NOMO-1 treated with dmso at 0.1 percent for 144 hours (cell line): Measurements from ENCODE around the gene KISS1R.
"Not testable (repeated sequence)": the region's sequence is repeated elsewhere in the genome, so short reads cannot be mapped to it uniquely, and the experiment has no call there.

Source experiments
- DNase-seq: peaks from one replicate; lab custom pipeline; 2025; ENCODE audit not compliant: unreplicated experiment; lab: John Stamatoyannopoulos, UW

The KISS1R gene

GRCh38 chr19:952049-952679 lies 35.0 kb downstream of the KISS1R start:
- DNase-seq = no peak

DNA sequence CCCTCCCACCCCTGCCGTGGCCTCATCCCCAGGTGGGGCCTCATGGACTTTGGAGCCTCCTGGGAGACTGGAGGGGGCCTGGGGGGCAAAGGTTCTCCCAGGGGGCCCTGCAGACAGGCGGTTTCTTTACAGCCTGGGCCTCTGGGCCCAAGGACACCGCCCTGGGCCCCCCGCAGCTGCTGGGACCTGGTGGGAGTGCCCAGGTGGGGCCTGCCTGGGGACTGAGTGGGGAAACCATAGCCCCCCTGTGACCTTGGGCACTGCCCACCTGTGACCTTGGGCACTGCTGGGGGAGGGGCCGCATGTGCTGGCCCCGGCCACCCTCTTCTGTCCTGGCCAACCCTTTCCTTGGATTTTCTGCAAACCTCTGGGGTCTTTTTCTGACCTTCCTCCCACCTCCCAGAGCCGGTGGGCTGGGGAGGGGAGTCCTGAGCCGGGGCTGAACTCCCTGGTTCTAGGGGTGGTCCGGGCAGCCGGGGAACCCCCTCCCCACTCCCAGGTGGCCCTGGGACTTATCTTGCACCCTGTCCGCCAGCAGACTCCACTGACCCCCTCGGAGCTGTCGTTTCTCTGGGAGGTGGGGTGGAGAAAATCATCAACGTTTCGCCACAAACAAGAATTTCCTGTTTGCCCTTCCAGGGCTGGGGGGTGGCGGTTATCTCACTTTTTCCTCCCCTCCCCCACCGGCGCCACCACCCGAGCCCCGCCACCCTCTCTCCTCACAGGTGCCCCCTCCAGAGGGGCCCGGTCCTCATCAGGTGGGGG lies 35.7 kb downstream of the KISS1R start:
- no peak for DNase-seq

- no peak for DNase-seq
Observed at GRCh38 chr19:953445-954271, 36.5 kb downstream of the KISS1R start.

DNA sequence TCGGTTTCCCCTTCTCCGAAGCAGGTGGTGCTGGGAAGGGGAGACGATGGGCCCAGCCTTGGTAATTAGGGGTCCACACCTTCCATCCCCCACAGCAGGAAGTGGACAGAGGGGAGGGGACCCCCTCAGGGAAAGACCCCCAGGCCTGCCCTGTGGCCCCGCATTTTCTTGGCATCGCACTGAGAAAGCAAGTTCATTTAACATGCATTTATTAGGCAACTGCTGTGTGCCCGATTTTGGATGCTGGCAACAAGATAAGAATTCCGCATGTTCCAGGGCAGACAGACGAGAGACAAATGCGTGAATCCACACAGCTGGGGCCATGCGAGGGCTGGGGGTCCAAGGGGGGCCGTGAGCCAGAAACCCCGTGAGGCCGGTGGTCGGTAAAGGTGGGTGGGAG lies 37.1 kb downstream of the KISS1R start:
- DNase-seq = no peak

GRCh38 chr19:954672-955494 lies 37.8 kb downstream of the KISS1R start:
- no peak for DNase-seq

DNA sequence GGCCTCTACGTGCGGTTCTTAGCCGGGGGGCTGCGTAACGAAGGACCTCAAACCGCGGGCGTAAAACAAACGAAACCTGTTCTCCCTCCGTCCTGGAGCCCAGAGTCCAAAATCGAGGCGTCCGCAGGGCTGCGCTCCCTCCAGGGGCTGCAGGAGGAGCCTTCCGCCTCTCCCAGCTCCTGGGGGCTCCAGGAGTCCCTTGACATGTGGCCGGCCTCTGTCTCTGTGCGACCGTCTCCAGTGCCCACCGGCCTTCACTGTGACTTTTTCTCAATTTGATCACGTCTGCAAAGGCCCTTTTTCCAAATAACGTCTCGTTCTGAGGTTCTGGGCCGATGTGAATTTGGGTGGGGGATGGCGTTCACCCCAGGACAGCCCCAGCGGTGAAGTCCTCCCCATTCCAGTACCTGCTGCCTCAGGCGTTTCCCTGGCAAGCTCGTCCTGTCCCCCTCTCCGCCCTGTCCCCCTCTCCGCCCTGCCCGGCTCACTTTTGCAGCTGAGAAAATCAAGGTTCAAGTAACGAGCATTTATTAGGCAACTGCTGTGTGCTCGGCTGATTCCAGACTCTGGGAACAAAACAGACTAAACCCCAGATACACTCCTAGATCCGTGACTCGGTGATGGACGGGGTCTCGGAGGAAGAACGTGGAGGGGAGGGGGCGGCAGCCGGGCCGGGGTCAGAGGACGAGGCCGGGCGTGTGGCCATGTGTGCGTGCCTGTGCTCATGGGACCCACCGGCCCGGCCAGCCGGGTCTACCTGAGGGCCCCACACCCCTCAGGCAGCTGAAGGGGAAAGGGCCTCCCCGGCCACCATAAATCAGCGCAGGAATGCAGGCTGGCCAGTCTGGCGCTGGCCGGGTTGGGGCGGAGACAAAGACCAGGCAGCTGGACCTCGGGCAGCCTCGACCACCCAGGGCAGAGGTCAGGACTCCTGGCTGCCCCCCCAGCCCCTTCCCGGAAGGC lies 39.0 kb downstream of the KISS1R start:
- DNase-seq = no peak

GRCh38 chr19:956766-957440 lies 39.8 kb downstream of the KISS1R start:
- no peak for DNase-seq

DNA sequence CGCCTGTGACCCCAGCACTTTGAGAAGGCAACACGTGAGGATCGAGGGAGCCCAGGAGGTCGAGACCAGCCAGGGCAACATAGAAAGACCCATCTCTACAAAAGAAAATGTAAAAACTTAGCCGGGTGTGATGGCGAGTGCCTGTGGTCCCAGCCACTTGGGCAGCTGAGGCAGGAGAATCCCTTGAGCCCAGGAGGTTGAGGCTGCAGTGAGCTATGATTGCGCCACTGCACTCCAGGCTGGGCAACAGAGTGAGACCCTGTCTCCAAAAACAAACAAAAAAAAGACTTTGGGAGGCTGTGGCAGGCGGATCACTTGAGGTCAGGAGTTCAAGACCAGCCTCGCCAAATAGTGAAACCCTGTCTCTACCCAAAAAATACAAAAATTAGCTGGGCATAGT lies 40.4 kb downstream of the KISS1R start:
- DNase-seq = not testable (repeated sequence)

DNA sequence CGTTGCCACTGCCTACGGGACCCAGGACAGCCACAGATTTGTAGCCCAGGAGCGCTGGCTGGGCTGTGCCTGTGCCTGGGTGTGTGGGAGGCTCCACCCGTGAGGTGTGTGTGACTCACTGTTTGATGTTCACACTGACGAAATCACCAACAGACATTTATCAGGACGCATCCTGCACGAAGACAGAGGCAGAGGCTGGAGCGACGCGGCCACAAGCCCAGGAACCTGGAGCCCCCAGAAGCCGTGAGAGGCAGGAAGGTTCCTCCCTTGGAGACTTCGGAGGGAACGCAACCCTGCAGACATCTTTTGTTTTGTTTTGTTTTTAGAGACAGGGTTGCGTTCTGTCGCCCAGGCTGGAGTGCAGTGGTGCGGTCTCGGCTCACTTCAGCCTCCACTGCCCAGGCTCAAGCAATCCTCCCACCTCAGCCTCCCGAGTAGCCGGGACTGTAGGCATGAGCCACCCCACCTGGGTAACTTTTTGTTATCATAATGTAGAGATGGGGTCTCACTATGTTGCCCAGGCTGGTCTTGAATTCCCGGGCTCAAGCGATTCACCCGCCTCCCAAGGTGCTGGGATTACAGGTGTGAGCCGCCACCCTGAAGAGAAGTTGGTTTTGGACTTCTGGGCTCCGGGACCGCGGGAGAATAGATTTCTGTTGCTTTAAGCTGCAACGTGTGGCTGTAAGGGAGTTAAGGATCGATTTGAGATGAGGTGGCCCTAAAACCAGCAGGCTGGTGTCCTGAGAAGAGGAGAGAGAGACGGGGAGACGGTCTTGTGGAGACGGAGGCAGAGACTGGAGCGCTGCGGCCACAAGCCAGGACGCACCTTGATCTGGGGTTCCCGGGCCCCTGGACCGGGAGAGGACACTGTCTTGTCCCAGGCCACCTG lies 42.1 kb downstream of the KISS1R start:
- no peak for DNase-seq

DNA sequence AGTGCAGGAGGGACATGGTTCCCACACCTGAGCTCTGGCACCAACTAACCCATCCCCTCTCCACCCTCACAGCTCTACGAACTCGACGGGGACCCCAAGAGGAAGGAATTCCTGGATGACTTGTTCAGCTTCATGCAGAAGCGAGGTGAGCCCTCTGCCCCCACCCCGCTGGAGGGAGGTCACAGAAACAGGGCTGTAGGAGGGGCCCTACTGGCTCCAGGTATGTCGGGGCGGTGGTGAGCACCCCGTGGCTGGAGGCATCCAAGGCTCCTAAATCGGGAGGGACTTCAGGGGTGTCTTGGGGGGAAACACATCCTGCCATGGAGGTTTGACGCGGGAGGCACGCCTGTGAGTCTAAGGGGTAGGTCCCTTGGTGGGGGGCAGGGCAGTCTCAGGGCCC lies 42.9 kb downstream of the KISS1R start:
- no peak for DNase-seq

DNA sequence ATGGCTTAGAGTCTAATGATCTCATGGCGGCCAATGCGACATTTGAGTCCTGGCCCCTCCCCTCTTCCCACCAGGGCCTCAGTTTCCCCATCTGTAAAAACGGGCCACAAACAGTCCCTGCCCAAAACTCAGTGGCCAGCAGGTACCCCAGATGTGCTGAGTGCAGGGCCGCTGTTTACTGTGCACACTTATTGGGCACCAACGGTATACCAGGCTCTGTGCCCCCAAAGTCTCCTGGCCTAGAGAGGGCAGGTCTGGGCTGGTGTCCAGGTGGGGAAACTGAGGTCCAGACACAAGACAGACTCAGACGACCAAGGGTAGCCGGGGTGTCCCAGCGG lies 43.4 kb downstream of the KISS1R start:
- DNase-seq = no peak

- no peak for DNase-seq
Observed at GRCh38 chr19:961866-962620, 44.9 kb downstream of the KISS1R start.

DNA sequence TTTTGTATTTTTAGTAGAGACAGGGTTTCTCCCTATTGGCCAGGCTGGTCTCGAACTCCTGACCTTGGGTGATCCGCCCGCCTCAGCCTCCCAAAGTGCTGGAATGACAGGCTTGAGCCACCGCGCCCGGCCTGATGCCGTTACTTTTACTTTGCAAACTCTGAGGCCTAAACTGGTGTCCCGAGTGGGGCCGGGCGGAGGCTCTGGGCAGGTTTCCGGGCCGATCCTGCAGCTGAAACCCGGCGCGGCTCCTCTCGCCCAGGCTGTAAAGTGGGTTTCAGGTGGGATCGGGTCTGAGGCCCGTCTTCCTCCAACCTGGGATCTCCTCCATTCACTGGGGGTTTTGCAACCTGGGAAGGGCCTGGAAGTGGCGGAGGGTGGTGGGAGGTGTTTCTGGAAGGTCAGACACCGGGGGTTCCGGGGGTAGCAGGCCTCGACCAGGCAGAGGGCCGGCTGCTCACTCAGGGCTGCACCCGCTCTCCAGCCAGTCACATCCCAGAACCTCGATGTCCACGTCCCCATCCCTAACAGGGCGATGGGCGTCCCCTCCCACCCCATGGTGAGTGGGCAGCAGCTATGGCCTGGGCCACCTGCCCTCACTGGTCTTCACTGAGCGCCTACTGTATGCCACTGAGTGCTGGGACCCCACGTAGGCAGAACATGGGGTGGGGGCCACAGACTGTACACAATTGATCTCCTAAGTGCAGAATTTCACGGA lies 45.7 kb downstream of the KISS1R start:
- DNase-seq = no peak

DNA sequence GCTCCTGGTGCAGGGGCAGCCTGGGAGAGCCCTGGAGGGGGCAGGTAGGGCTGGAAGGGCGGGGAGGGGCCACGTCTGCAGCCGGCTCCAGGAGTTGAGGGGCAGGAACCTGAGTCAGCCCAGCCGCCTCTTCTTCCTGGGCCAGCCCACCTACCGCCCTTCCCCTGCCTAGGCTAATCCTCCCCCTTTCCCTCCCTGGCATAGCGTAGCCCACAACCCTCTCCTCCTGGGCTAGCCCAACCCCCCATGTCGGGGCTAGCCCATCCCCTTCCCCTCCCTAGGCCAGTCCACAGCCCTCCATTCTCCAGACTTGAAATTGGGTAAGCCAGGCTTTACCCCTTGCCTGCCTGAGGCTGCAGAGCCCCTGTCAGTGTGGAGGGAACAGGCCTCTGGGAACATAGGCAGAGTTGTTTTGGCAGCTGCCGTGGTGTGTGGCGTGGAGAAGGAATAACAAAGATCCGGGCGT lies 46.4 kb downstream of the KISS1R start:
- no peak for DNase-seq

DNA sequence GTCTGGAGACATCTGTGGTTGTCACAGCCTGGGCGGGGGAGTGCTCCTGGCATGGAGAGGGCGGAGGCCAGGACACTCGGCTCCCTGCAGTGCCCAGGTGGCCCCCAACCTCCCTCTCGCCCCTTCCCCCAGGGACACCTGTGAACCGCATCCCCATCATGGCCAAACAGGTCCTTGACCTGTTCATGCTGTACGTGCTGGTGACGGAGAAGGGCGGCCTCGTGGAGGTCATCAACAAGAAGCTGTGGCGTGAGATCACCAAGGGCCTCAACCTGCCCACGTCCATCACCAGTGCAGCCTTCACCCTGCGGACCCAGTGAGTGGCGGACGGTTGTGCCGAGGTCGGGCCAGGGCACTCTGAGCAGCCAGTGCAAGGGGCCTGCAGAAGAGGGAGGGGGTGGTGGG lies 47.0 kb downstream of the KISS1R start:
- no peak for DNase-seq

DNA sequence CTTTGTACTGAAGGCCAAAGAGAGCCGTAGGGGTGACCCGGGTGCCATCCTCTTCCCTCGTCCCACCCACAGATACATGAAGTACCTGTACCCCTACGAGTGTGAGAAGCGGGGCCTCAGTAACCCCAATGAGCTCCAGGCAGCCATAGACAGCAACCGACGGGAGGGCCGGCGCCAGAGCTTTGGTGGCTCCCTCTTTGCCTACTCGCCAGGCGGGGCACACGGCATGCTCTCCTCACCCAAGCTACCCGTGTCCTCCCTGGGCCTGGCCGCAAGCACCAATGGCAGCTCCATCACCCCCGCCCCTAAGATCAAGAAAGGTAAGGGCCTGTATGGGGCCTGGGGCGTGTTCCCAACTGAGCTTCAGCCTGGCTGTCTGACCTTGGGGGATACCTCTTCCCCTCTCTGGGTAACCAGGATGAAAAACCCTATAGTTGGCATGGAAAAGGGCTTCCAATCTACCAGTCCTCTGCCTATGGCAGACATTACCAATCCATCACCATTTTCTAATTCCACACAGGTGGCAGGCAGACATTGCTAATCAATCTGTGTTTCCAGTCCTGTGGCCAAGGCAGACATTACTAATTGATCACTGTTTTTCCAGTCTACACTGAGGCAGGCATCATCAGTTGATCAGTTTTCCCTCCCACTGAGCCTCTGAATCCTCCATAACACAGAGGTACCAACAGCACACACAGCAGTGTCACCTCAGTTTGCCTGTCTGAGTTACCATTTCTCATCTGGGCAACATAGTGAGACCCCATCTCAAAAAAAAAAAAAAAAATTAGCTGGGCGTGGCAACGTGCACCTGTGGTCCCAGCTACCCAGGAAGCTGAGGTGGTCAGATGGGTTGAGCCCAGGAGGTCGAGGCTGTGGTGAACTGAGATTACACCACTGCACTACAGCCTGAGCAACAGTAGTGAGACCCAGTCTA lies 47.9 kb downstream of the KISS1R start:
- no peak for DNase-seq
